Fibroblast of gingiva (primary cell): ENCODE measurements around the gene PCSK5.
"Not testable (repeated sequence)": the region's sequence is repeated elsewhere in the genome, so short reads cannot be mapped to it uniquely, and the experiment has no call there.

ENCODE experiments used
- DNase-seq: peaks from one replicate; pipeline ENCODE4 v3.0.0-alpha.2; 2011; ENCODE audit warnings: low read depth

The PCSK5 gene

DNA sequence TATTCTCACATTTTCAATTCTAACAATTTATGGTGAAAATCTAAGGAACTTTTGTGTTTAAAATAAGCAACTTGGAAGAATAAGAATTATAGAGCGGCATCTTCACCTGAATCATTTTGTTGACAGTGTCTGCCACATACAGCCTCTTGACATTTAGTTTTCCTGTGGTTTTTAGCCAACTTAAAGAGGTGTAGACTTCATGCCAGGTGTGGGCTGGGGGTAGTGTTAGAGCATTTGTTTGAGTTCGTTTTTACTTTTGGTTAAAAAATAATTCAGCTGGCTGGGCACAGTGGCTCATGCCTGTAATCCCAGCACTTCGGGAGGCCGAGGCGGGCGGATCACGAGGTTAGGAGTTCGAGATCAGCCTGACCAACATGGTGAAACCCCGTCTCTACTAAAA is 72.8 kb downstream of the PCSK5 start:
- not testable (repeated sequence) for DNase-seq

DNA sequence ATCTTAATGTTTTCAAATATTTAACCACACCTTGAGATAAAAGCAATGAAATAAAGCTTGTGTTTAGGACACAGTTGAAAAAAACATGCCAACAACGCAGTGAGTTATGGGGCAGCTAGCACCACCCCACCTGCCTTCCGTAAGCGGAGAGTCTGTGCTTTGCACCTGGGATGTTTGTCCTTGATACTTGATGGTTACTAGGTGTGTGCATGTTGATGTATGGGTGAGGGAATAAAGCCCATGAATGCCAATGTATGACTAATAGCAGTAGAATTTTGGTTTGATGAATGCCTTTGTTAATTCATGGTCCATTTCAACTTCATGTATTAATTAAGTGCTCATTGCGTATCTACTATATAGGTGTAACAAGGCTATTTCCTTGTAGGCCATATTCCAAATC is 74.0 kb downstream of the PCSK5 start:
- DNase-seq: no peak

DNA sequence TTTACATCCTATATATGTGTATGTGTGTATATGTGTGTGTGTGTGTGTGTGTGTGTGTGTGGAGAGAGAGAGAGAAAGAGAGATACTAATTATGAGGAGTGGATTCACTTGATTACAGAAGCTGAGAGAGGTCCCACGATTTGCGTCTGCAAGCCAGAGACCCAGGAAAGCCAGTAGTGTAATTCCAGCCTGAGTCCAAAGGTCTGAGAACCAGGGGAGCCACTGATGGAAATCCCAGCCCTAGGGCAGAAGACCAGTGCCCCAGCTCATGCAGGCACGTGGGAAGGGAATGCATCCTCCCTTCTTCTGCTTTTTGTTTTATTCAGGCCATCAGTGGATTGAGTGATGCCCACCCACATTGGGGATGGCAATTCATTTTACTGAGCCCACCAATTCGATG is 74.8 kb downstream of the PCSK5 start:
- no peak for DNase-seq

DNA sequence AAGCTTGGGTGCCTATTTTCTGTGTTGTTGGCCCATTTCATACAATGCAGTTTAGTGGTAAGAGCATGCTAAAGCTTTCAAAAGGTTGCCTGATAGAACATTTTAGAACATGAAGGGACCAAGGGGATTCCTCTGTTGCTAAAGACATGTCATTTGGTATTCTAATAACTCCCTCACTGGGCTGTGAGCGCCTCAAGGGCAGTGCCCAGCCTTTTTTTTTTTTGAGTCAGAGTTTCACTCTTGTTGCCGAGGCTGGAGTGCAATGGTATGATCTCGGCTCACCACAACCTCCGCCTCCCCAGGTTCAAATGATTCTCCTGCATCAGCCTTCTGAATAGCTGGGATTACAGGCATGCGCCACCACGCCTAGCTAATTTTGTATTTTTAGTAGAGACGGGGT is 77.1 kb downstream of the PCSK5 start:
- DNase-seq: no peak

DNA sequence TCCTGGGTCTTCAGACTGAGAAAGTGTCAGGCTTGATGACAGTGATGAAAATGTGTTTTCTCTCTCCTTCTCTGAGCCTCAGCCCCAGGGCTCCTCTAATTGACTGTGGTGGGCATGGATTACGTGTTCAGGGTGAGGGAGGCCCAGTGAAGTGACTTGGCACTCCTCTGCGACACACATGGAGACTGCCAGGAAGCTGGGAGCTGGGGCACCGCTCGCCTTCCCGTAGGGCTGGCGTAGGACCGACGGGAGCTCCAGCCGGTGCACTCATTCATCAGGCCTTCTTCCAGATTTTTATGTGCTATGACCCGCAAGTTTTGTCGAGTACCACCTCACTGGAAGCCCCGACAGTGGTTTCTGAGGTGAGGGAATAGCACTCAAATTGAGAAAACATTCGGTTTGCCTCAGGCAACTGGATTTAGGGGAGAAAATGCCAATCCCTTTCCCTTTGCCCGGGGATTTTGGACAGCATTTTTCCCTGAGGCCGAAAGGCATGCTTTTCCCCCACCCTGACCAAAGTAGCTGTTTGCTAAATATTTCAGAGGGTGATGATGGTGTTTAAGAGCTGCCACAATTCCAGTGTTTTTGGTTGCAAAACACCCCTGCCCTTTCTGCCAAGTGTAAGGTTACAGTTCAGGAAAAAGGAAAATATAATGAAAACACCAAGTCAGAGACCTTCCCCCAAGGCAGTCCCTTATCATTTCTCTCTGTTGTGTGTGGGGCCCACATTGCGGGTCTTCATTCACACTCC is 83.7 kb downstream of the PCSK5 start:
- DNase-seq: peak; percentile 49

DNA sequence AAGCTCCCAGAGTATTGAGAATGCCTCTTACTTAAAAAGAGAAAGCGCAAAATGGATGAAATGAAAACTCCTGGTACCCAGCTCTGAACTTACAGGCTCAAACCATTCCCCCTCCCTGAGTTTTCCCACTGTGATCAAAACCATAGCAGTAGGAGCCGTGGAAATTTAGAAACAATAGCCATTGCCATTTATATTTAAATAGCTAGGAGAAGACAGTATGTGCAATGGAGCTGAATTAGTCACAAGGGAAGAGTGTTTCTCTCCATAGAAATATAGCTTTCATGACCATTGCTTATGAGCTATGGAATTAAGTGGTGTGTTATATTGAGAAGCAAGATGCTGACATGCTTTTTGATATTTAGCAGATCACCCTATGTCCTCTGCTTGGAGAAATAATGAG is 84.6 kb downstream of the PCSK5 start:
- DNase-seq: no peak

DNA sequence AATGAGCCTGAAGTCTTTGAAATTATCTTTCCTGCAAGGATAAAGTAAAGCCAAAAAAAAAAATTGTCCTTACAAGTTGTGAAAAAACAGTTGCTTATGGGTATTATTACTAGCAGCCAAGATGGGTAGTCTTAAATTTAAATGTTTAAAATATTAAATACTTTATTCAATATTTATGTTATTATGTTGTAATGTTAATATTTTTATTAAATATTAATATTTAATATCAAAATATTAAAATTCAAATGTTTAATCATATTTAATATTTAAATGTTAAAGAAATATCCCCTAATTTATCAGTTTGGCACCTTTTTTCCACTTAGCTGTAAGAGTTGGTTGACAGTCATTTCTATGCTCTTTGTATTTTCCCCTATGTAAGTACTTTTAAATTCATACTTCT is 86.1 kb downstream of the PCSK5 start:
- no peak for DNase-seq

DNA sequence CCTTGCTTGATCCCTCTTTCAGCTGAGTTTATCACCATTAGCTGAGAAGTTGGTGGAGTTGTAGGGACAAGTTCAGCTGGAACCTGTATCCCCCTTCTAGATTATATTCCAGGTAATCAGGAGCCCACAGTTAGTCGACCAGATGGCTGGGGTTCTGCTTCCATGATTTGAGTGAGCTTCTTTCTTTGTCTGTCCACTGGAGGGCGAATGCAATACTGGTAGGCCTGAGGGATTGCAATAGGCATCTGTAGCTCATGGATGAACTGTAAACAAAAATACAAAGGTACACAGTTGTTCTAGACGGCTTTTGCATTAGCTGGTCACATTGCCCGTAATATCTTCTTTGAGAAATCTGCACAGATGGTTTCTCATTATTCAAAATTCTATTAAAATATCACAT is 88.9 kb downstream of the PCSK5 start:
- no peak for DNase-seq

DNA sequence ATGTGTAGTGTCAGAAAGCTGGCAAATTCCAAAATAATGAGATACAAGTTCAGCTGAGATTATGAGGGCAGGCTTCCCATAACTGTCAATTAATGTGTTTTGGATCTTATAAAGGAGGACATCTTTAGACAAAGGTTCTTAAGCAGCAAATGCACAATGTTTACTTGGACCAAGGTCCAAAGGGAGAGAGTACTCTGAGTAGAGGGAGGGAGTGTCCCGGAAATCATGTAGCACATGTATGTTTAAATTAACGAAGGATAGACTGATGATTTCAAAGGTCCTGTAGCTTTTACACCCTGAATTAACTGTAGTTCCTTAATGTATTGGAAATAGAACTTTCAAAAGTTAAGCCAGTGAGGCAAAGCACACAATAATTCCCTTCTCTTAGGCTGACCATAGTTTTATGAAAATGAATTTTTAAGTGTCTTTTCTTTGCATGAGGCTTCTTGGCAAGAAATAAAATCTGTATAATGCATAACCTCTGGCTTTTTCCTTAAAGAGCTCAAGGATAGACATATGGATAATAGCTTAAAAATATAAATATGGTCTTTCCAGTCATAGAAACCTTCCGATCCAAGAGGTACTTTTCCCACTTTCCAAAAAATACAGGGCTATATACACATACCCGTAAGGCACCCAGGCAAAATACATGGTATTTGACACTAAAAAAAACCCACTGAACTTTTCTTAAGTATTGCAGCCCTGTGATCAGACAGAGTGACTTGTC is 93.0 kb downstream of the PCSK5 start:
- DNase-seq: no peak

DNA sequence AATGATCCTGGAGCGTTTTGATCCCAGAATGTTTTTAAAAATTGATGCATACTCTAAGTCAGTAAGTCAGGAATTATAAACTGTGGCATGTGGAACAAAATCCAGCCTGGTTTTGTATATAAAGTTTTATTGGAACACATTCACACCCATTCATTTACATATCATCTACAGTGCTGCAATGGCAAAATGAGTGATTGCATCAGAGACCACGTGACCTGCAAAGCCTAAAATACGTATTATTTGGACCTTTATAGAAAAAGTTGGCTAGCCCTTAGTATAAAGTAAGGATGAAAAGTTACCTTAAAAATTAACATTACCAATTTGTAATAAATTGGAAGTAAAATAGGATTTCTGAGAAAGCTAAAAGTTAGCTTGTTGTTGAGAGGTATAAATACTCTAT is 95.0 kb downstream of the PCSK5 start:
- no peak for DNase-seq

DNA sequence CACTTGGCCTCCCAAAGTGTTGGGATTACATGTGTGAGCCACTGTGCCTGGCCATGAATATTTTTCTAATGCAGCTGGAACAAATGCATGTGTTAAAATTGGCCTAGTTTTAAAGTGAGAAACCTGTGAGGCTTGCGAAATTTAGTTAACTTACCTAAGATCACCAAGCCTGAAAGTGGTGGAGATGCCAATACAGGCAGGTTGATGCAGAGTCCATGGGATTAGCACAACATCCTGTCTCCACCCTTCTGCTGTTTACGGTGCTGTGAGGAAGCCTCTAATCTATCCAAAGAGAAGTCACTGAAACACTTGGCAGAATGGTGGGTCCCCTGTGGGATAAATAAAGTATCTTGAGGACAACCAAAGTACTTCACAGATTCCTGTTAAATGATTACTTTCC is 98.2 kb downstream of the PCSK5 start:
- DNase-seq: no peak

DNA sequence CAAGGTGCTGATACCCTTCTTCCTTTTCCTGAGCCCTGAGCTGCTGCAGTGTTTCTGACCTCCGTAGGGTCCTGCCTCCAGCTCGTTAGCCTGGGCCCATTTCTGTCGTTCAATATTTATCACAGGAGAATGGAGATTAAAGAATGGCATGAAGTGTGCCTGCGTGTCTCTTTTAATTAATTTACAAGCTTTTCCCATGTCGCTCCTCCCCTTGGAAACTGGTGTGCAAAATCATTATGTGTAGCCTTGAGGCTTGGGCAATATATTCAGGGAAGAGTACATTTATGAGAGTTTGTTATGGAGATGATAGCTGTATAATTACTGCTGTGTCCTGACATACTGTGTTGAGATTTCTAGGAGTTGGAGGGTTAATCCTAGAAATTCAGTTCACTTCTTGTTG is 99.7 kb downstream of the PCSK5 start:
- DNase-seq: no peak

DNA sequence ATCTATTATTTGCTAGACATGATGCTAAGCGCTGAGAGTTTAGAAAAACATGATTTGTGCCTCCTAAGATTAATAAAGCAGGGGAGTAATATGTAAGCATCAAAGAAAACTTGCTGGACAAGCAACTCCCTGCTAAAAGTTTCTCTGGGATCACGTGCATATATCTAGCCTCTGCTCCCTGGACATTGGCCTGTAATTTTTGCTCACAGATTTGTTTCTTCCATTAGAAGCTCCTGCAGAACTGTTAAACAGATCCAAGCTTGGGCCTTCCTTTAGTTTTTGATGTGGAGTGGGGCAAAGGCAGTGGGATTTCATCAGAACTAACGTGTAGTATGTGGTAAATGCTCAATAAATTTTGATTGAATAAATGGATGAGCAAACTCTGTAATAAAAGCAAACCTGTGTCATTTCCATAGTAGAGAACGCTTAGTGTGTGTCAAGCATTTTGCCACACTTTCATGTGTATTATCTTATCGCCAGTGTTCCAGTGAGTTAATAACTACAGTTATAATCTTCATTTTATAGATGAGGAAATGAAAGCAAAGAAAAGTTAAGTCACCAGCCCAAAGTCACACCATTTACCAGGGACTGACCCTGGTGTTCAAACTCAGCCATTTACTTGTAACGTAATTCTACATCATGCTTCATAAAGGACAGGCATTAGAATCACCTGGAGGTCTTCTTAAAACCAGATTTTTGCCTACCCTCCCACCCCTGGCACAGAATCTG is 100.3 kb downstream of the PCSK5 start:
- no peak for DNase-seq

DNA sequence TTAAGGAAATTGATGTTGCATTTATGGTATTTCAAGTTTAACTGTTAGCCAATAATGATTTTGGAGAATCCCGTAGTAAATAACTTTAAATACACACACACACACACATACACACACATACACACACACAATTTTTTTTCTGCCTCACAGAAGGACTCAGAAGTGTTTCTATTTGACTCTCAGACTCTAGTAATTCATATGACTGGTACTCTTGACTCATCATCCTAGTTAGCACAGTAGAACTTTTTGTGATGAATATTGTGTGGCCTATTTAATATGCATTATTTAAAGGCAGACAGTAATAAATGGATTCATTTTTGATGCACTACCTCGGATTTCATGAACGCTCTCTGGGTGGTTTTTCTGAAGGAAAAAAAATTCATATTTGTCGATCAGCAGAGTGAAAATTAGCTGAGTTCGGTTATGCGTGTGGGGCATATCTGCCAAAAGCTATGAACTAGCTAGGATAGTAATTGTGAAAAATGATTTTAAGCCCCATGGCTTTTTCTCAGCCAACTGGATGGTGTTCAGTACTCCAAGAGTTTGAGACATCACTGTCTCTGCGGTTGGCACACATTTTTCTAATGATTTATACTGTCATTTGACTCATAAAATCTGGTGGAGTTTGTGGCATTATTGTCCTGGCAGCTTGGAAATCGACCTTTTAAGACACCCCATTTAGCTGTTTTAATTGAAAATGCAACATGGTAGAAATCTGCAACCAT is 102.2 kb downstream of the PCSK5 start:
- DNase-seq: no peak

DNA sequence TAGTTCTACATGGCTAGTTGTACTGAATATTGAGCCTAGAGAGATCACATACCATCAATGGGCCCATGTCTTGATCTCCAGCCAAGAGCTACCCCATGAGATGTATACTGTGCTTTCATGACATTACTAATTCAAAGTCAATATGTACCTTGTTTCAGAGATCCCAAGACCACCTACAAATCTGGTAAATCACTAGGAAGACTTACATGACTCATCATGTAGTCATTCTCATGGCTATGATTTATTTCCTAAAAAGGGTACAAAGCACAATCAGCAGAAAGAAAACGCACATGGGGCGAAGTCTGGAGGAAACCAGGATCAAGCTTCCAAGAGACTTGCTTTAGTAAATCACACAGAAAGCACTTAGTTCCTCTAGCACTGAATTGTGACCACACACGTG is 103.0 kb downstream of the PCSK5 start:
- peak; percentile 2 for DNase-seq

DNA sequence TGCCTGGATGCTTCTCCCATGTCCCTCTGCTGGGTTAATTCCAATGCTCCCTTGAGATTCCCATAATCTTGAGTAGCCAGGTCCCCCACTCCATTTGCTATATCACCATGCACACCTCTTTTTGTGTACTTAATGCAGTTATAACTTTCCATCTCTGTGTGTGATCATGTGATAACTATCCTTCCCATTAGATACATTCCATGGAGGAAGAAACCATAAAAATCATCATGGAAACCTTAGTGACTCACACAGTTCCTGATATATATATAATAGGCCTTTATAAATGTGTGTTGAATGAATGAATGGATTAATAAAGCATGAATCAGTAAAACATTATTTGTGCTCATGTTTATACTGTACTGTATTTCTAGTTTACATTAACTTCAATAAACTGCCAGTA is 104.6 kb downstream of the PCSK5 start:
- DNase-seq: no peak

DNA sequence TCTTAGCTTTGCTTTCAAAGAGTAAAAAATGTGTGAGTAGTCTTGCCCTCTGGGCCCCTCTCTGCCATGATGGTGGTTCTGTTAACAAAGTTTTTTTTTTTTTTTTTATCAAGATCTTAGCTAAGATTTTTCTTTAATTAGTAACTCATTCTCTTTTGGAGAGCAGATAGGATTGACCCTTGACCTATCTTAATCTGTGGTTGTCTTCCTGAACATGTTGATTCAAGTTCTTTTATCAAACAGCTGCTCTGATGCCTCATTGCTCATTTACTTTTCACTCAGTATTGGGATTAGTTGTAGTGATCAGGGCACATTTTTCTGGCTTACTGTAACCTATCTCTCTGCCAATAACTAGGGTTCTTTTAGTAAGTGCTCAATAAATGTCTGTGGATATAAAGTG is 106.3 kb downstream of the PCSK5 start:
- DNase-seq: no peak

DNA sequence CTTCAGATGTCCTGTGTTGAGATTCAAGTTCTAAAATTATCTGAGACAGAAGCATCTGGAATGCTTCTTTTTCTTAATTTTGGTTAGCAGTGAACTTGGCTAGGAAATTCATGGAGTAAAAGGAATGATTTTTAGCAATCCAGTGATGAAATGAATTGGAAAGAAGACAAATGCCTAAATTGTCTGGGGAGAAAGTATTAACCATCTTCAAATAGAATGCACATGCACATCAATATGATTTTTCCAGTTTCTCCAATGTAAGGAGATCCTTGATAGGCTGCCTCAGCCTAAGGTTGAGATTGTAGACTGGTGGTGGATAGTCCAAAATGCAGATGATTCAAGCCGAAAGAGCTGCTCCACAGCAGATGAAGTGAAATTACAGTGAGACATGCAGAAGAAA is 106.7 kb downstream of the PCSK5 start:
- DNase-seq: peak; percentile 49

DNA sequence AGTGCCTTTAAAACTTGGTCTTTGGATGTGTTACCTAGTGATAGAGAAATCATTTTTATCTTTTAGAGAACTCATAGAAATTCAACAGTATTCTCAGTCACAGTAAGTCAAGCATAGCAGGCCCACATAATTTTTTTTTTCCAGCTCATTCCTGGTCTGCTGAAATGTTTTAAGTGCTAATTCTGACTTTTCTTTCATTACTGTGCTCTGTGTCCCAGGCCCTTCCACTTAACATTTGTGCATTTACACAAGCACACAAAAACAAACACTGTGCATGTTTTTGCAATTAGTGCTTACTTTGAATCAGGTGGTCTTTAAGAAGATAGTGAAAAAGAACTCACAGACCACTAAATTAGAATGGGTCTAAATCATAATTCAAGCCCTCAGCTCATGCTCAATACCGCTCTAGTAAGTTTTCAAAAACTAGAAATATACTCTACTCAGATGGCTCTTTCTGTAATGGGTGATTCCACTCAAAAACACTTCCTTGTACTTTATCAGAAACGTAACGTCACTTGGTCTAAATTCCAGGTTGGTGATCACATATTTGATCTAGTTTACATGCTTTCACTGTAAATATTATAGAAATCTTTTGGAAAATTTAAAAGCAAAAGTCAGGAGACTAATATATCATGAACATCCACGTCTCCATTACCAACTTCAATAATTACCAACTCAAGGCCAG is 107.8 kb downstream of the PCSK5 start:
- no peak for DNase-seq

DNA sequence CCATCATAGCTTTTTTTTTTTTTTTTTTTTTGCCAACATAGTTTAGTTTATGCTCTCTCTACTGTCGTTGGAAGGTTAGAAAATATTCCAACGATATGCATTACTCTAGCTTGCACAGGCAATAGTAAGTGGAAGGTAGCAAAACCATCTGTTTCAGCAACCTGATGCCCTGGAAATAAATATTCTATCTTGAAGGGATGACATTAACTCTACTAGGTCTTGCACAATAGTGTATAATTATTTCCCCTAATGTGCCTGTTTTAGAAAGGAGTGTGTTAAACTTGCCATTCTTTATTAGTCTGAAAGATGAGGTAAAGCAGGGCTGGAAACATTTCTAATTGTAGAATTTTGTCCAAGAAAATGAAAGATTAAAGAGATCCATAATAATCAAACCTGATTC is 111.0 kb downstream of the PCSK5 start:
- DNase-seq: no peak

DNA sequence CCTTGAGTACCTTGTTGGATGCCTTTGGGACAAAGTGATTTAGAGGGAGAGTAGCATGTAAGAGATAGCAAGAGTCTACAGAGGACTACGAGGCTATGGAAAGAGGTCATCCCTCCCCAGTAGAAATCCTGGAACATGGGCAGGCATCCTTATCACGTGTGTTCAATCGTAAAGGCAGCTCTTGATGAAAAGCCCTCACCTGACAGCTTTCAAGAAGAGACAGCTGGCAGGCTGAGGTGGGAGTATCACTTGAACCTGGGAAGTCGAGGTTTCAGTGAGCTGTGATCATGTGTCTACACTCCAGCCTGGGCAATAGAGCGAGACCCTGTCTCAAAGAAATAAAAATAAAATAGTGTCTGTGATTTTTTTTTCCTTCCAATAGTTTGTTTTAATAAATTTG is 112.6 kb downstream of the PCSK5 start:
- DNase-seq: no peak

DNA sequence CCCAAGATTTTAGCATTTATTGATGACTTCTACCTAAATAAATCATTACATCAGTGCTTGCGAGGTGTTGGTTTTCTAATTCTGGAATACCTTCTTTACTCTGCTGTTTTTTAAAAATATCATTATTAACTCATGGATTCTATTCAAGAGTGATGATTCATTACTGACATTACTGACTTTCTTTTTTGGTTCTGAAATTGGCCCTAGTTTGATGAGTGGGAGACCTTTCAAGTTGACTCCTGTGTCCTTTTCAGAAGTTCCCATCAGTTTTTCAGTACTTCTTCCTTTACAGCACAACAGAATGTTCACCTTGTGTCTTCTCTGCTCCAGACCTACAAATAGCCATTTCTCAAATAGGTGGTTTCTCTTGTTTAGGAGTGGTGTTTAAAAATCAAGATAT is 114.1 kb downstream of the PCSK5 start:
- no peak for DNase-seq
